PC-9 (cell line): ENCODE measurements around the gene PDE11A. TPM values are rescaled to one million over a fixed set of nuclear protein-coding genes. Genes with fewer than 3 reads are reported as not detected.

ENCODE experiments used
- BruUV-seq: library from RNA; stranded (reverse); fragments of 400-500 nt; replicated peaks from 2 replicates; lab custom pipeline; 2021; lab: Mats Ljungman, UMichigan
- CTCF ChIA-PET: fragments of 300-600 bp; sonication (Branson Sonifier 250); formaldehyde crosslinking; loops from one replicate; lab custom pipeline; 2022; ENCODE audit warnings: antibody characterized with exemption; lab: Charles Lee
- POLR2A ChIA-PET: fragments of 300-600 bp; sonication (Branson Sonifier 250); formaldehyde crosslinking; loops from one replicate; lab custom pipeline; 2022; ENCODE audit warnings: antibody characterized with exemption; ENCODE audit not compliant: unreplicated experiment; lab: Charles Lee
- DNase-seq, 2 experiments: peaks; one replicate each; pipeline versions ENCODE4 v3.0.0 to v3.0.0-alpha.2; 2015 to 2022; ENCODE audit warnings: mixed read lengths in 1 of 2
- H2AFZ ChIP-seq: fragments of 200-600 bp; sonication (generic); 2 replicates; pipeline ENCODE4 v1.8.1; 2017; ENCODE audit warnings: antibody characterized with exemption
- H3F3A ChIP-seq: fragments of 200-600 bp; sonication (generic); 2 replicates; pipeline ENCODE4 v1.8.1; 2017; ENCODE audit warnings: antibody characterized with exemption, mild to moderate bottlenecking, low read depth; ENCODE audit not compliant: insufficient read depth
- H3K27ac ChIP-seq: fragments of 200-600 bp; sonication (generic); 2 replicates; pipeline ENCODE4 v1.6.1; 2016; ENCODE audit warnings: mixed run types
- H3K27me3 ChIP-seq: fragments of 200-600 bp; sonication (generic); 2 replicates; pipeline ENCODE4 v1.6.1; 2016; ENCODE audit warnings: low read depth, mixed run types; ENCODE audit not compliant: insufficient read depth
- H3K36me3 ChIP-seq: fragments of 200-600 bp; sonication (generic); 2 replicates; pipeline ENCODE4 v1.6.1; 2016; ENCODE audit warnings: low read depth, mixed run types
- H3K4me1 ChIP-seq: fragments of 200-600 bp; sonication (generic); replicated peaks from 2 replicates; pipeline ENCODE4 v1.6.1; 2016; ENCODE audit warnings: mixed run types; ENCODE audit not compliant: insufficient read depth
- H3K4me2 ChIP-seq: fragments of 200-600 bp; sonication (generic); 2 replicates; pipeline ENCODE4 v1.6.1; 2017; ENCODE audit warnings: mixed run types
- H3K4me3 ChIP-seq: fragments of 200-600 bp; sonication (generic); 2 replicates; pipeline ENCODE4 v1.6.1; 2016; ENCODE audit warnings: mixed run types
- H3K79me2 ChIP-seq: fragments of 200-600 bp; sonication (generic); 2 replicates; pipeline ENCODE4 v1.6.1; 2017; ENCODE audit warnings: low read depth, mixed run types
- H3K9me2 ChIP-seq: fragments of 200-600 bp; sonication (generic); 2 replicates; pipeline ENCODE4 v1.8.1; 2017; ENCODE audit warnings: mild to moderate bottlenecking; ENCODE audit not compliant: insufficient read depth
- H3K9me3 ChIP-seq: fragments of 200-600 bp; sonication (generic); 2 replicates; pipeline ENCODE4 v1.8.1; 2016; ENCODE audit warnings: low read depth; ENCODE audit not compliant: insufficient read depth
- H4K20me1 ChIP-seq: fragments of 200-600 bp; sonication (generic); 2 replicates; pipeline ENCODE4 v1.8.1; 2017; ENCODE audit not compliant: insufficient read depth
- EZH2 ChIP-seq: fragments of 200-600 bp; sonication (generic); IDR thresholded peaks from 2 replicates; pipeline ENCODE4 v1.8.0; 2017; ENCODE audit warnings: antibody characterized with exemption, low read depth
- intact Hi-C: fragments of 100-400 bp; cut with micrococcal nuclease; formaldehyde crosslinking; loops from one replicate; pipeline ENCODE4 v1.10.0; 2022; ENCODE audit not compliant: unreplicated experiment
- total RNA-seq: library from RNA; stranded (reverse); gene quantifications from 2 replicates; pipeline ENCODE4 v1.2.3, GENCODE V29; 2021
- TF ChIP-seq, protein P1 (sequence below): fragments of 200-600 bp; sonication (generic); conservative IDR thresholded peaks from 2 replicates; pipeline ENCODE4 v1.6.1; 2017; ENCODE audit warnings: mixed run types, antibody characterized with exemption, mild to moderate bottlenecking, moderate library complexity

PDE11A gene
- total RNA-seq, 1 experiment from 2014 or later: 1.4 TPM

DNA sequence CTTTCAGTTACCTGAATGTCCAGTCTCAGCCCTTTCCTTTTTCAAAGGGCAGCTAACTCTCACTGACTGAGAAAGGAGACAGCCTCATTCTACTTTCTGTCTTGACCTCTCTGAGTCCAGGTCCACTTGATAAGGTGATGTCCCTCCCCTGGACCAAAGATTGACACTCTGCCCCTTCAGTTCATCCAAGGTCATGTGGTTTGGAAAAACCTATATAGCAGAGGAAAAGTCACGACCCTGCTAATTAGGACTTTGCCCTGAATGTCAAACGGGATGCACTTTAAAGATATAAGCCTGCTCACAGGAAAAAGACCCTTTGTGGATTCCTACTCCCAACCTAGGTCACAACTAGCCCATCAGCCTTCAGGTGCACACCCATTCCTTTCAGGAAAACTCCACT is 471.7 kb downstream of the PDE11A start:
- Histone ChIP-seq H3K27ac (no peak overlapping the region), H3K9me3 (no peaks in the 10 kb centered on the region), H3K9me2 (no peaks in the 10 kb centered on the region), H3K27me3 (no peaks in the 10 kb centered on the region; the same call in 1 of the 2 replicates), H4K20me1 (no peaks in the 10 kb centered on the region), H3K79me2 (no peaks in the 10 kb centered on the region), H2AFZ (no peak overlapping the region), H3K4me3 (no peak overlapping the region), H3K36me3 (no peaks in the 10 kb centered on the region), H3K4me2 (no peak overlapping the region), H3K4me1 (no peaks in the 10 kb centered on the region), H3F3A (no peaks in the 10 kb centered on the region)
- intact Hi-C loops: loop anchor here (5.0 to 10.0 kb wide), 3 partner anchors 116 to 439 kb away; no protein-coding TSS in a partner anchor
- no peak for DNase-seq
- TF ChIP-seq, protein P1, sequence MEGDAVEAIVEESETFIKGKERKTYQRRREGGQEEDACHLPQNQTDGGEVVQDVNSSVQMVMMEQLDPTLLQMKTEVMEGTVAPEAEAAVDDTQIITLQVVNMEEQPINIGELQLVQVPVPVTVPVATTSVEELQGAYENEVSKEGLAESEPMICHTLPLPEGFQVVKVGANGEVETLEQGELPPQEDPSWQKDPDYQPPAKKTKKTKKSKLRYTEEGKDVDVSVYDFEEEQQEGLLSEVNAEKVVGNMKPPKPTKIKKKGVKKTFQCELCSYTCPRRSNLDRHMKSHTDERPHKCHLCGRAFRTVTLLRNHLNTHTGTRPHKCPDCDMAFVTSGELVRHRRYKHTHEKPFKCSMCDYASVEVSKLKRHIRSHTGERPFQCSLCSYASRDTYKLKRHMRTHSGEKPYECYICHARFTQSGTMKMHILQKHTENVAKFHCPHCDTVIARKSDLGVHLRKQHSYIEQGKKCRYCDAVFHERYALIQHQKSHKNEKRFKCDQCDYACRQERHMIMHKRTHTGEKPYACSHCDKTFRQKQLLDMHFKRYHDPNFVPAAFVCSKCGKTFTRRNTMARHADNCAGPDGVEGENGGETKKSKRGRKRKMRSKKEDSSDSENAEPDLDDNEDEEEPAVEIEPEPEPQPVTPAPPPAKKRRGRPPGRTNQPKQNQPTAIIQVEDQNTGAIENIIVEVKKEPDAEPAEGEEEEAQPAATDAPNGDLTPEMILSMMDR: no peak
- no peak for TF ChIP-seq EZH2
- POLR2A ChIA-PET: no interaction called here
- no TSS peak for BruUV-seq
- CTCF ChIA-PET: no interaction called here

GRCh38 chr2:177599956-177600355 is 472.6 kb downstream of the PDE11A start:
- CTCF ChIA-PET: no interaction called here
- BruUV-seq: no TSS peak
- H3K9me2 ChIP-seq: no peaks in the 10 kb centered on the region
- H2AFZ ChIP-seq: no peak overlapping the region
- H3K4me2 ChIP-seq: no peak overlapping the region
- H3K27me3 ChIP-seq: no peaks in the 10 kb centered on the region; the same call in 1 of the 2 replicates
- no peaks in the 10 kb centered on the region for H3K79me2 ChIP-seq
- no peaks in the 10 kb centered on the region for H3K36me3 ChIP-seq
- H3F3A ChIP-seq: no peaks in the 10 kb centered on the region
- no peaks in the 10 kb centered on the region for H3K9me3 ChIP-seq
- no peaks in the 10 kb centered on the region for H4K20me1 ChIP-seq
- POLR2A ChIA-PET: no interaction called here
- H3K4me3 ChIP-seq: no peak overlapping the region
- intact Hi-C loops: loop anchor here (5.0 to 10.0 kb wide), 3 partner anchors 115 to 438 kb away; no protein-coding TSS in a partner anchor
- TF ChIP-seq, protein P1: no peak
- no peak for TF ChIP-seq EZH2
- no peaks in the 10 kb centered on the region for H3K4me1 ChIP-seq
- DNase-seq: no peak
- no peak overlapping the region for H3K27ac ChIP-seq

DNA sequence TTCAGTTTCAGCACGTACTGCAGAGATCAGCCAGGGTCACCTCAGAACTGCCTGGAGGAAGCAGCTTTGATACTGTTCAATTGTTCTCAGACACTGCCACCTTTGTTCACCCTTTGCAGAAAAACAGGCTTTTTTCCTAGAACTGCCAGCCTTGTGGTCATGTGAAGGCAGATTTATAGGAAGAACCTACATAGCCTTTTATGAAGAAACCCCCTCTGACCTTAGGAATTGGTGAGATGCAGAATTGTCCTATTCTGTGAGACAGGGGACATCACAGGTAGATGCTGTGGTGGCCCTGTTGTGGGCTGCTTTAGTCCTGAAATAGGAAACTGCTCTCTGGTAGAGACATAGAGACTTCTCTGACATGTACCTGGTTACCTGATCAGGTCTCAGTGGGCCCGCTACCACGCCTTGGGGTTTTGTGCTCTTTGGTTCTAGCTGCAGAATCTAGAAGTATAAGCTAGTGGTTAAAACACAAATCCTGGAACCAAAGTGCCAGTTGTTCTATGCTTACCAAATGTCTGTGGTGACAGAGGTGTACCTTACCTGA is 473.4 kb downstream of the PDE11A start:
- Histone ChIP-seq H3K4me1 (no peaks in the 10 kb centered on the region), H3K36me3 (no peaks in the 10 kb centered on the region), H3K27ac (no peak overlapping the region), H4K20me1 (no peaks in the 10 kb centered on the region), H2AFZ (no peak overlapping the region), H3K27me3 (no peaks in the 10 kb centered on the region; the same call in 1 of the 2 replicates), H3K9me3 (no peaks in the 10 kb centered on the region), H3K4me3 (no peak overlapping the region), H3K79me2 (no peaks in the 10 kb centered on the region), H3F3A (no peaks in the 10 kb centered on the region), H3K9me2 (no peaks in the 10 kb centered on the region), H3K4me2 (no peak overlapping the region)
- ChIA-PET POLR2A (no interaction called here), CTCF (no interaction called here)
- BruUV-seq: no TSS peak
- intact Hi-C loops: no loop called here
- no peak for DNase-seq
- TF ChIP-seq, protein P1: no peak
- TF ChIP-seq EZH2: no peak
